Hypothalamus (tissue), 51 donors: Measurements from ENCODE around the gene DNAH17.

Experiments used
- DNase-seq, 51 donors: peaks; one replicate each; lab custom pipeline; 2025; lab: John Stamatoyannopoulos, UW

The DNAH17 gene

GRCh38 chr17:78608122-78608803, 31.1 kb upstream of the DNAH17 start:
- no peak for DNase-seq

DNA sequence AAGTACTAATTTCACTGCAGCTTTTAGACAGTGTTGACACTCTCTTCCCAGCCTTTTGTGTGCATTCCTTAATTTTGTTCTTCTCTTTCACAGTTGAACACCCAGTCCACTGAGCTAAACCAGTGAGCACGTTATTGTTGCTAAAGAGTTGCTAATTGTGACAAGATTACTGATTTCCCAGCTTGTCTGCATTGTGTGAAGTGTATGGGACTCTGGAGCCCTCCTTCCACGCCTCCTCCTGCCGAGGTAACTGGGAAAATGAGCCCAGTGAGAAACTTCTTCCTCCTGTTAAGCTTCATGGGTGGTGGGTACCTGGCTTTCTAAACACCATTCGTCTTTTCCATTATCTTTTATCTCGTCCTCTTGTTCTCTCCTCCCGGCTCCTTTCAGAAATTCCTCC, 29.8 kb upstream of the DNAH17 start:
- peak in 1 of 51 donors; percentile 5 for DNase-seq

GRCh38 chr17:78605886-78606285, 28.7 kb upstream of the DNAH17 start:
- DNase-seq, result no peak

- peak in 1 of 51 donors; percentile 29 for DNase-seq
Measured at GRCh38 chr17:78605429-78605828, 28.2 kb upstream of the DNAH17 start.

DNA sequence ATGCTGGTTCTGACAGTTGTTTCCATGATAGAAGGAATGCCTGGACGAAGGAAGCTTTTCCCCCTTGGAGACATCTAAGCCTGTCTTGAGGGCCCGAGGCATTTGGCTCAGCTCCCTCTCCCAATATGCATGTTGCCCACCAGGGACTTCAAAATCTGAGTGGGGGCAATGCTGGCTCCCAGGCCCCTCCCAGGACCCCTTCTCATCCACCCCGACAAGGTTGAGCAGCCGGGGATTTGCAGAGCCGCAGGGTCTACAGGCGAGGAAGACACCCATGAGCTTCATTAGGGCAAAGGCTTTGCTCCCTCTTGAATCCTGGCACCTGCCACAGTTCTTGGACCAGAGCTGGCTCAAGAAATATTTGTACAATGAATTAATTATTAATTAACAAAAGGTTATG, 25.1 kb upstream of the DNAH17 start:
- no peak for DNase-seq

GRCh38 chr17:78601577-78602190, 24.5 kb upstream of the DNAH17 start:
- no peak for DNase-seq

DNA sequence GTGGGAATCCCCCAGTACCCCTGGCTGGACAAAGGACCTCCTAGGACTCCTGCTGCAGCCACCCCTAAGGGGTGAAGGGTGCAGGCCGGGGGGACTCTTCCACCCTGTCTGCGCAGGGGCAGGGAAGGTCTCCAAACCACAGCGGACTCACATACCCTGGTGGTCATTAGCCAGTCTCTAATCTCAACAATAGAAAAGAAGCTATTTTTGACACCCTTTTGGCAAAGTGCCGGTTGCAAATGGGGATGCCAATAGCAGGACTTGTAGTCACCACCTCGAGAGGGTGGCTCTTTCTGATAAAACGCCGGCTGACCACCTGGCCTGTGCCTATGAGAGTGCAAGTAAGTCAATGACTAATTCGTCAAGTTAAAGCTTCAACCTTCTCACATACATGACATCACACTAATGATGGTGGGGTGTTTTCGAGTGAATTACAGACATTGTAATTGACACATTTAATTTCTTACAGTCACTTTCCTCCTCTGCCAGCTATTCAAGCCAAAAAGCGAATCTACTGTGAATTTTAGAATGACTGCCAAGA, 23.1 kb upstream of the DNAH17 start:
- no peak for DNase-seq

GRCh38 chr17:78599419-78599818, 22.2 kb upstream of the DNAH17 start:
- no peak for DNase-seq

DNA sequence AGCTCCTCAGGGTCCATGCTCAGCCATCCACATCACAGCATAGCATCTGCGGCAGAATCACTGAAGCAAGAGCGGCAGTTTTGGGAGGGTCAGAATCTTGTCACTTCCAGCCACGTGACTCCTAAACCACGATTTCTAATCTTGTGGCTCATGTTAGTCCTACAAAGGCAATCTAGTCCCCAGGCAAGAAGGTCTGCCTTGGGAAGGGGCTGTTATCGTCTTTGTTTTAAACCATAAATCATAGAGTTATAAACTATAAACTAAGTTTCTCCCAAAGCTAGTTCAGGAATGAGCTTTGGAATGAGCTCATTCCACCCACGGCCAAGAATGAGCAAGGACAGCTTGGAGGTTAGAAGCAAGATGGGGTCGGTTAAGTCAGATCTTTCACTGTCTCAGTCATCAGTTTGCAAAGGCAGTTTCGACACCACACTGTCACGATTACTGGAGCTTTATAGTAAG, 20.8 kb upstream of the DNAH17 start:
- no peak for DNase-seq

- no peak for DNase-seq
Measured at GRCh38 chr17:78596871-78597764, 19.9 kb upstream of the DNAH17 start.

DNA sequence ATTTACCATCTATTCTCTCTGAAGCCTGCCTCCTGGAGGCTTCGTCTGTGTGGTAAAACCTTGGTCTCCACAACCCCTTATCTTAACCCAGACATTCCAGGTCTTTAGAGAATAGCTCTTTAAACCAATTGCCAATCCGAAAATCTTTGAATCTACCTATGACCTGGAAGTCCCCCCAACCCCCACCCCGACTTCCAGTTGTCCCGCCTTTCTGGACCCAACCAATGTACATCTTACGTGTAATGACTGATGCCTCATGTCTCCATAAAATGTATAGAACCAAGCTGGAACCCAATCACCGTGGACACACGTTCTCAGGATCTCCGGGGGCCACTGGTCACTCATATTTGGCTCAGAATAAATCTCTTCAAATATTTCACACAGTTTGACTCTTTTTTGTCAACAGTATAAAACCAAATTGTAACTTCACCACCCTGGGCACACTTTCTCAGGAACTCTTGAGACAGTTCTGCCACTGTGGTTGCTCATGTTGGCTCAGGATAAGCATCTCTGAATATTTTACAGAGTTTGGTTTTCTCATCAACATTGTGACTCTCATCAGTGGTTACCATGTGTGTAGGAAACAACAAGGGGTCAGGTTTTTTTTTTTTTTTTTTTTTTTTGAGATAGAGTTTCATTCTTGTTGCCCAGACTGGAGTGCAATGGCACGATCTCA, 18.1 kb upstream of the DNAH17 start:
- DNase-seq, result no peak

DNA sequence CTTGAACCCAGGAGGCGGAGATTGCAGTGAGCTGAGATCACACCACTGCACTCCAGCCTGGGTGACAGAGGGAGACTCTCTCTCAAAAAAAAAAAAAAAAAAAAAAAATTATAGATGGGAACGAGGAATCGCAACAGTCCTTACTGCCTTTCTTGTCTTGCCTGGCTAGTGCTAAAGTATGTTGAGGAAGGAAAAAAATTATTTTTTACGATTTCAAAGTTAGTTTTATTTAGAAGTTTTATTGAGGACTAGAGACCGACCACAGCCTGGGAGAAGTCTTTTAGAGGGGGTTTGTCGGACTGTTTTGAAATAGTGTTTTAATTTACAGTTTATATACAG, 15.8 kb upstream of the DNAH17 start:
- DNase-seq, result no peak

DNA sequence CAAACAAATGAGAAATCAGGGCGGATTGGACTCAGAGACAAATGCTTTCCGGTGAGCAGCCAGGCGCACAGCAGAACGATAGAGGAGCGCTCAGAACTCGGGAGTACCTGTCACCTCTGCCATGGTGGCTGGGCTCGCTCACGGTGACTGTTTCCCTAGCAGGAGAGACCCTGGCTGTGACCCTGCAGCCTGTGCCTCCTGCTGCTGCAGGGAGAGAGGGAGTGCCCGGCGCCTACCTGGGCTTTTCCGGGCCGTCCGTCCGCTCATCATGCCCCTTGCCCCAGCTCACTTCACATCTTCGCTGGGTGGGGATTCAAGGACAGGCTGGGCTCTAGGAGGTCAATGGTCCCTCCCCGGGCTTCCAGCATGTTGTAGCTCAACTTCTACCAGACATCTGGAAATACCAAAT, 14.1 kb upstream of the DNAH17 start:
- no peak for DNase-seq

DNA sequence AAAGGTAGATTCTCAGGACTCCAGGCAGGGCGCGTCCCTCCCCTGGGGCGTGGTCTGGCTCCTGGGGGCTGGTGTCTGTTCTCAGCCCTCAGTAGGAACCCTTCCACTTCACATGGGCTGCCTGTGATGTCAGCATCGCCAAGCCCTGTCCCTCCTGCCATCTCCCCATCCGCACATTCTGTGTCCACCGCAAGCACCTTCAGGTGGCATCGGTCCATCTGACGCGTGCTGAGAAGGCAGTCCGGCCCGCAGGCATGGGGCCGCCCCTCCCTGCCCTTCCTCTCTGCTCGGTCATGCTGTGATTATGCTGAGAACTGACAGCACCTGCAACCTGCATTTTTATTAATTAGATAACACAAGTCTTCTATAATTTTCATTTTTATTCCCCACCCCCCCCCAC, 12.7 kb upstream of the DNAH17 start:
- DNase-seq, result no peak

DNA sequence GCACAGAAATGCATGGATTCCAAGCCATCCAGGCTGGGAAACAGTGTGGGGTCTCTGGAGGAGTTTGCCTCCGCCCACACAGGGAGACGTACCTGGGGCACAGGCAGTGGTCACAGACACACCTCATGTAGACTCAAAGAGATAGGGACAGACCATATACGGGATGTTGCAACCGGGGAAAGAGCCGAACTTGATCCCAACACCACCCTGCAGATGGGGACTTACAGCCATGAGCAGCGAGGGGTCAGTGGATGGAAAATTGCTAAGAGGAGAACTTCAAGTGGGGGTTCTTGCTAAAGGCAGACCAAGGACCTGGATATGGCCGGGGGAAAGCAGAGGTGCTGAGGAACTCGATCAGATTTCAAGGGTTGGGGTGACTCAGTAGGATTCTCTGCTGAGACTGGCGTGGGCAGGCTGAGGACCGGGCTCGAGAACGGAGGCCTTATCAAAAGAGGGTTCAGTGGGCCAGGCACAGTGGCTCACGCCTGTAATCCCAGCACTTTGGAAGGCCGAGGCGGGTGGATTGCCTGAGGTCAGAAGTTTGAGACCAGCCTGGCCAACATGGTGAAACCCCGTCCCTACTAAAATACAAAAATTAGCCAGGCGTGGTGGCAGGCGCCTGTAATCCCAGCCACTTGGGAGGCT, 12.0 kb upstream of the DNAH17 start:
- no peak for DNase-seq

GRCh38 chr17:78588258-78589030, 11.2 kb upstream of the DNAH17 start:
- no peak for DNase-seq

- no peak for DNase-seq
Measured at GRCh38 chr17:78585006-78585630, 7.9 kb upstream of the DNAH17 start.

DNA sequence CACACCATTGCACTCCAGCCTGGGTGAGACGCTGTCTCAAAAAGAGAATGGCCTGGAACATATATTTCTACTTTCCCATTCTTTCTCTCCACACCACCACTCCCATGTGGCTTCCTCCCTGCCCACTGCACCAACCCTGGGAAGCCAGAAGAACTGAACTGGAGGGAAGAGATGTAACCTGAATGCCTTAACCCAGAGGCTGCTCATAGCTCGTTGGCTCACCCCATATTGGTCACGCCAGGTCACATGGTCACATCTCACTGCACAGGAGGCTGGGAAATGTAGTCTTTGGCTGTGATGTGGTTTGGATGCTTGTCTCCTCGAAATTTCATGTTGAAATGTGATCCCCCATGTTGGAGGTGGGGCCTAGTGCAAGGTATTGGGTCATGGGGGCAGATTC, 5.9 kb upstream of the DNAH17 start:
- DNase-seq, result peak in 1 of 51 donors; percentile 5

DNA sequence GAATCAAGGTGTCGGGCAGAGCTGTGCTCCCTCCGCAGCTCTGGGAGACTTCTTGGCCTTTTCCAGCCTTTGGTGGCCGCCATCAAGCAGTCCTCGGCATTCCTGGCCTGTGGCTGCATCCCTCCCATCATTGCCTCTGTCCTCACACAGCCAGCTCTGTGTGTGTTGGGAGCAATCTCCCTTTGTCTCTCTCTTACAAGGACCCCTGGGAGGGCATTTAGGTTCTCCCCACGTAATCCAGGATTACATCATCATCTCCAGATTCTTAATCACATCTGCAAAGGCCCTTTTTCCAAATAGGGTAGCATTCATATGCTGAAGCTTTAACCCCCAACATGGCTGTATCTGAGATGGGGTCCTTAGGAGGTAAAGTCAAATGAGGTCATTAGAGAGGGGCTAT, 4.1 kb upstream of the DNAH17 start:
- DNase-seq, result no peak
